Smooth muscle cell (in vitro differentiated cells): ENCODE measurements around the gene LCN12. TPM values are rescaled to one million over a fixed set of nuclear protein-coding genes. Genes with fewer than 3 reads are reported as not detected.
"Not testable (repeated sequence)": the region's sequence is repeated elsewhere in the genome, so short reads cannot be mapped to it uniquely, and the experiment has no call there.

Experiments used
- DNase-seq: peaks from one replicate; lab custom pipeline; 2025; ENCODE audit not compliant: unreplicated experiment; lab: John Stamatoyannopoulos, UW
- H2AFZ ChIP-seq: fragments of 200-600 bp; sonication (generic); 2 replicates; pipeline ENCODE4 v1.6.0; 2016; ENCODE audit warnings: antibody characterized with exemption, low read depth, mild to moderate bottlenecking
- H3F3A ChIP-seq: fragments of 200-600 bp; sonication (generic); 2 replicates; pipeline ENCODE4 v1.6.0; 2017; ENCODE audit warnings: antibody characterized with exemption, low read depth
- H3K27ac ChIP-seq: fragments of 200-600 bp; sonication (generic); 2 replicates; pipeline ENCODE4 v1.5.1; 2016; ENCODE audit warnings: low read depth, mild to moderate bottlenecking
- H3K27me3 ChIP-seq: fragments of 200-600 bp; sonication (generic); 2 replicates; pipeline ENCODE4 v1.6.1; 2016; ENCODE audit warnings: low read depth, mild to moderate bottlenecking
- H3K36me3 ChIP-seq: fragments of 200-600 bp; sonication (generic); 2 replicates; pipeline ENCODE4 v1.5.1; 2016; ENCODE audit warnings: low read depth
- H3K4me1 ChIP-seq: fragments of 200-600 bp; sonication (generic); 2 replicates; pipeline ENCODE4 v1.5.1; 2016; ENCODE audit warnings: low read depth
- H3K4me2 ChIP-seq: fragments of 200-600 bp; sonication (generic); 2 replicates; pipeline ENCODE4 v1.6.0; 2016; ENCODE audit warnings: mild to moderate bottlenecking
- H3K4me3 ChIP-seq: fragments of 200-600 bp; sonication (generic); 2 replicates; pipeline ENCODE4 v1.5.1; 2016; ENCODE audit warnings: mild to moderate bottlenecking
- H3K79me2 ChIP-seq: fragments of 200-600 bp; sonication (generic); 2 replicates; pipeline ENCODE4 v1.6.0; 2016; ENCODE audit warnings: low read depth, mild to moderate bottlenecking
- H3K9ac ChIP-seq: fragments of 200-600 bp; sonication (generic); 2 replicates; pipeline ENCODE4 v1.6.0; 2016; ENCODE audit warnings: low read depth
- H3K9me3 ChIP-seq: fragments of 200-600 bp; sonication (generic); replicated peaks from 2 replicates; pipeline ENCODE4 v1.5.1; 2016; ENCODE audit warnings: low read depth
- H4K20me1 ChIP-seq: fragments of 200-600 bp; sonication (generic); 2 replicates; pipeline ENCODE4 v1.6.0; 2016; ENCODE audit warnings: low read depth
- WGBS: methylation state at CpG from one replicate; pipeline ENCODE4 v1.1.7; 2016; ENCODE audit warnings: low lambda C conversion rate; 5-methylcytosine and 5-hydroxymethylcytosine counted together
- polyA plus RNA-seq: library from polyadenylated mRNA; unstranded; fragments of >200 nt; fragmentation: Nextera tagmentation; extraction: Ambion mirVana; gene quantifications from 2 replicates; pipeline ENCODE4 v1.2.1, GENCODE V29; 2016
- total RNA-seq: library from RNA; depleted of rRNA; stranded (reverse); fragments of >200 nt; gene quantifications from 2 replicates; pipeline ENCODE4 v1.2.3, GENCODE V29; 2014
- TF ChIP-seq, protein P1 (sequence below): fragments of 200-600 bp; sonication (generic); IDR thresholded peaks from 2 replicates; pipeline ENCODE4 v1.5.1; 2017; ENCODE audit warnings: borderline replicate concordance, mild to moderate bottlenecking, antibody characterized with exemption; ENCODE audit not compliant: insufficient read depth, poor library complexity, severe bottlenecking

Gene LCN12
- total and polyA plus RNA-seq, 2 experiments from 2014 or later: not detected

DNA sequence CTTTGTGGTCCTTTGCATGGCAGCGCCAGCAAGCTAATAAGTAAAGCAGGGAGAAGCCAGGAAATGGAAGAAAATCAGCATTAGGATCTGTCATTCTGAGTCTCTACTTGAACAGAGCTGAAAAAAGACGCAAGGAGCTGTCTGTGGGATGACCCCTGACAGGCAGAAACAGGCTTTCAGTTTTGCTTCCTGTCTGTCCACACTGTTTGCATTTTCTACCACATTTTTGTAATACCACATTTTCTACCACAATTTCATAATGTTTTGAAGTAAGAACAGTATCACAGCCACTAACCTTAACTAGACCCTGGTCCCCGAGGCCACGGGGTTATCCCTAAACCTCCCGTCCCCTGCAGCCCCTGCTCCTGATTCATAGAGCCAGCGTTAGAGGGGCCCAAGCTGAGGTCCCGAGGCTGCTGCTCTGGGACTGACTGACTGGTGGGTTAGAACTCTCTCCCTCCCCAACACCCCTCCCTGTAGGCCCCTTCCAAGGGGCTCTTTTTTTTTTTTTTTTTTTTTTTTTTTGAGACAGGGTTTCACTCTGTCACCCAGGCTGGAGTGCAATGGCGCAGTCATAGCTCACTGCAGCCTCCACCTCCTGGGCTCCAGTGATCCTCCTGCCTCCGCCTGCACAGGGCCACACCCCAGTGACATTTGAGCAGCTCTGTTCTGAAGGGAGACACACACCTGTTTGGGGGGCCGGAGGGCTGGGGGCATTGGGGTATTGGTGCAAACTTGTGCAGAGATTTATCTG is 48.3 kb downstream of the LCN12 start:
- no peak overlapping the region for H3K9ac ChIP-seq
- no peak overlapping the region for H3K4me2 ChIP-seq
- H3K27ac ChIP-seq: peak overlapping the region; percentile 19
- TF ChIP-seq, protein P1, sequence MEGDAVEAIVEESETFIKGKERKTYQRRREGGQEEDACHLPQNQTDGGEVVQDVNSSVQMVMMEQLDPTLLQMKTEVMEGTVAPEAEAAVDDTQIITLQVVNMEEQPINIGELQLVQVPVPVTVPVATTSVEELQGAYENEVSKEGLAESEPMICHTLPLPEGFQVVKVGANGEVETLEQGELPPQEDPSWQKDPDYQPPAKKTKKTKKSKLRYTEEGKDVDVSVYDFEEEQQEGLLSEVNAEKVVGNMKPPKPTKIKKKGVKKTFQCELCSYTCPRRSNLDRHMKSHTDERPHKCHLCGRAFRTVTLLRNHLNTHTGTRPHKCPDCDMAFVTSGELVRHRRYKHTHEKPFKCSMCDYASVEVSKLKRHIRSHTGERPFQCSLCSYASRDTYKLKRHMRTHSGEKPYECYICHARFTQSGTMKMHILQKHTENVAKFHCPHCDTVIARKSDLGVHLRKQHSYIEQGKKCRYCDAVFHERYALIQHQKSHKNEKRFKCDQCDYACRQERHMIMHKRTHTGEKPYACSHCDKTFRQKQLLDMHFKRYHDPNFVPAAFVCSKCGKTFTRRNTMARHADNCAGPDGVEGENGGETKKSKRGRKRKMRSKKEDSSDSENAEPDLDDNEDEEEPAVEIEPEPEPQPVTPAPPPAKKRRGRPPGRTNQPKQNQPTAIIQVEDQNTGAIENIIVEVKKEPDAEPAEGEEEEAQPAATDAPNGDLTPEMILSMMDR: no peak
- H3K36me3 ChIP-seq: no peaks in the 10 kb centered on the region
- H3F3A ChIP-seq: no peaks in the 10 kb centered on the region
- no peak overlapping the region for H3K4me3 ChIP-seq
- no peak overlapping the region for H2AFZ ChIP-seq
- no peak for DNase-seq
- peaks cover 12% of the 10 kb centered on the region for H3K4me1 ChIP-seq
- H3K27me3 ChIP-seq: no peaks in the 10 kb centered on the region
- 66% methylated on average over 9 of the region's 10 CpGs for WGBS
- H4K20me1 ChIP-seq: no peaks in the 10 kb centered on the region
- no peaks in the 10 kb centered on the region for H3K9me3 ChIP-seq
- H3K79me2 ChIP-seq: no peaks in the 10 kb centered on the region

DNA sequence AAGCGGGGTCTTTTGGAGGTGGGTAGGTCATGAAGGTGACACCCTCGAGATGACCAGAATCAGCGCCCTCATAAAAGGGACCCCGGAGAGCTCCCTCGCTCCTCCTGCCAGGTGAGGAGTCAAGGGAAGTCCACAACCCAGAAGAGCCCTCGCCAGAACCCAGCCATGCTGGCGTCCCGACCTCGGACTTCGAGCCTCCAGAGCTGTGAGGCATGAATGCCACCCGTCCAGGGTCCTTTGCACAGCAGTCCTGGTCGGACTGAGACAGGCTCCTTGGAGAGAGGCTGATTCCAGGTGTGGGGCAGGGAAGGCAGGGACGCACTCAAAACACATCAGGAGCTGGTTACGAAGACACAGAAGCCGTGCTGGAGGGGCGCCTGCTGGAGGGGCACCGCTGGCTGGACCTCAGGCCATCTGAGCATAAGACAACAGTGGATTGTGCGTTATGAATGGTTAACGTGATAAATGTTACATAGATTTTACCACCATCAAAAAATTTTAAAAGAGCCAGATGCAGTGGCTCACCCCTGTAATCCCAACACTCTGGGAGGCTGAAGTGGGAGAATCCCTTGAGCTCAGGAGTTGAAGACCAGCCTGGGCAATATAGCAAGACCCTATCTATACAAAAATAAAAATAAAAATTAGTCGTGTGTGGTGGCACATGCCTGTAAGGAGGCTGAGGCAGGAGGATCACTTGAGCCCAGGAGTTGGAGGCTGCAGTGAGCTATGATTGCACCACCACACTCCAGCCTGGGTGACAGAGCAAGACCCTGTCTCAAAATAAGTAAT is 50.0 kb downstream of the LCN12 start:
- no peaks in the 10 kb centered on the region for H3K79me2 ChIP-seq
- no peaks in the 10 kb centered on the region for H3K36me3 ChIP-seq
- TF ChIP-seq, protein P1: no peak
- no peak overlapping the region for H3K4me2 ChIP-seq
- no peaks in the 10 kb centered on the region for H3K9me3 ChIP-seq
- no peak overlapping the region for H2AFZ ChIP-seq
- WGBS: 93% methylated on average over 20 of the region's 20 CpGs
- no peak overlapping the region for H3K4me3 ChIP-seq
- no peaks in the 10 kb centered on the region for H4K20me1 ChIP-seq
- no peaks in the 10 kb centered on the region for H3F3A ChIP-seq
- H3K27ac ChIP-seq: no peak overlapping the region
- no peaks in the 10 kb centered on the region for H3K27me3 ChIP-seq
- no peak overlapping the region for H3K9ac ChIP-seq
- H3K4me1 ChIP-seq: peaks cover 4% of the 10 kb centered on the region
- no peak for DNase-seq

DNA sequence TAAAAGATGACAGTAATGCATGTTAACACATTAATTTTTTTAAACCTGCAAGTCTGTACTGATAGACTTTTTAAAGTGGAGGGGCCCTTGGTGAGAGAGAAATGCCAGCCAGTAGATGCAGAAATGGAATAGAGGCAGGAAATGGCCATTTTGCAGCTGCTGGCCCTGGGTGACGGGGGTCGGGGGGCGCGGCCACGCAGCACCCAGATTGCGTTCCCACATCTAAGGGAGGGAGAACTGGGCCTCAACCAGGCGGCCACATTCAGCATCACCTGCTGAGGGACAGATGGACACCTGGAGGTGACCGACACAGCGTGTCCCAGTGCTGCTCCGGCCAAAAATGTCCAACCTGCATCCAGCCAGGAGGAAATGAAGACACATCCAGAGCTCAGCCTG is 50.6 kb downstream of the LCN12 start:
- Histone ChIP-seq H3K27me3 (no peaks in the 10 kb centered on the region), H3K4me3 (no peak overlapping the region), H3K36me3 (no peaks in the 10 kb centered on the region), H3K4me2 (no peak overlapping the region), H3K9ac (no peak overlapping the region), H2AFZ (no peak overlapping the region), H3K9me3 (no peaks in the 10 kb centered on the region), H3K27ac (no peak overlapping the region), H3K79me2 (no peaks in the 10 kb centered on the region), H3F3A (no peaks in the 10 kb centered on the region), H4K20me1 (no peaks in the 10 kb centered on the region), H3K4me1 (no peaks in the 10 kb centered on the region)
- no peak for DNase-seq
- 96% methylated on average over 10 of the region's 10 CpGs for WGBS
- TF ChIP-seq, protein P1: no peak

DNA sequence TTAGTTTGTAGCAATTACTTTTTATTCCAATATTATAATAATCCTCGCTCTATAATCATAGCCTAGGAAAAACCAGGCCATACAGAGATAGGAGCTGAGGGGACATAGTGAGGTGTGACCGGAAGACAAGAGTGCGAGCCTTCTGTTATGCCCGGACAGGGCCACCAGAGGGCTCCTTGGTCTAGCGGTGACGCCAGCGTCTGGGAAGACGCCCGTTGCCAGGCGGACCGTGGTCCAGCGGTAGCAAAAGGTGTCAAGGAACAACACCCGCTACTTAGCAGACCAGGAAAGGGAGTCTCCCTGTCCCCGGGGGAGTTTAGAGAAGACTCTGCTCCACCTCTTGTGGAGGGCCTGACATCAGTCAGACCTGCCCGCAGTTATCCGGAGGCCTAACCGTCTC is 52.2 kb downstream of the LCN12 start:
- not testable (repeated sequence) for H3F3A ChIP-seq, H3K4me1 ChIP-seq, H3K27me3 ChIP-seq, H3K9ac ChIP-seq, H3K27ac ChIP-seq, H3K4me3 ChIP-seq, H3K4me2 ChIP-seq, DNase-seq, H3K79me2 ChIP-seq, H3K9me3 ChIP-seq, H2AFZ ChIP-seq, H4K20me1 ChIP-seq, H3K36me3 ChIP-seq
- WGBS: 53% methylated on average over 17 of the region's 17 CpGs
- TF ChIP-seq, protein P1: peak; percentile 30
